DMS53 (cell line): Measurements from ENCODE around the gene GLT6D1.

Experiments
- DNase-seq: peaks from one replicate; lab custom pipeline; 2025; lab: John Stamatoyannopoulos, UW

The GLT6D1 gene

GRCh38 chr9:135608294-135608998, 30.9 kb downstream of the GLT6D1 start:
- no peak for DNase-seq

- DNase-seq, result no peak
Observed at GRCh38 chr9:135607401-135608293, 31.7 kb downstream of the GLT6D1 start.

- no peak for DNase-seq
Observed at GRCh38 chr9:135606885-135607259, 32.5 kb downstream of the GLT6D1 start.

- DNase-seq, result no peak
Observed at GRCh38 chr9:135605238-135605781, 34.0 kb downstream of the GLT6D1 start.

GRCh38 chr9:135604437-135605237, 34.7 kb downstream of the GLT6D1 start:
- DNase-seq, result peak; percentile 30

- peak; percentile 61 for DNase-seq
Observed at GRCh38 chr9:135602789-135603481, 36.4 kb downstream of the GLT6D1 start.

- no peak for DNase-seq
Observed at GRCh38 chr9:135601988-135602387, 37.4 kb downstream of the GLT6D1 start.

- DNase-seq, result no peak
Observed at GRCh38 chr9:135600296-135600817, 39.0 kb downstream of the GLT6D1 start.

- DNase-seq, result no peak
Observed at GRCh38 chr9:135596211-135596610, 43.1 kb downstream of the GLT6D1 start.

GRCh38 chr9:135592625-135593024, 46.7 kb downstream of the GLT6D1 start:
- DNase-seq, result no peak

GRCh38 chr9:135592331-135592590, 47.1 kb downstream of the GLT6D1 start:
- DNase-seq, result no peak

GRCh38 chr9:135591506-135592330, 47.6 kb downstream of the GLT6D1 start:
- no peak for DNase-seq

GRCh38 chr9:135590486-135591079, 48.8 kb downstream of the GLT6D1 start:
- DNase-seq, result no peak

GRCh38 chr9:135589596-135590485, 49.5 kb downstream of the GLT6D1 start:
- DNase-seq, result no peak

GRCh38 chr9:135588886-135589595, 50.3 kb downstream of the GLT6D1 start:
- DNase-seq, result no peak

GRCh38 chr9:135588371-135588770, 51.0 kb downstream of the GLT6D1 start:
- no peak for DNase-seq

- DNase-seq, result no peak
Observed at GRCh38 chr9:135587658-135588057, 51.7 kb downstream of the GLT6D1 start.

- DNase-seq, result no peak
Observed at GRCh38 chr9:135586601-135587109, 52.7 kb downstream of the GLT6D1 start.
